ENCODE measurements around the gene SARNP.

The SARNP gene

GRCh38 chr12:55748230-55748993 is 69.1 kb downstream of the SARNP start:
- Histone ChIP-seq H3K4me3 (no peak overlapping the region), H3K27ac (no peak overlapping the region)
- no peak for DNase-seq (ENCODE audit: low spot score)
- TF ChIP-seq, protein P1, sequence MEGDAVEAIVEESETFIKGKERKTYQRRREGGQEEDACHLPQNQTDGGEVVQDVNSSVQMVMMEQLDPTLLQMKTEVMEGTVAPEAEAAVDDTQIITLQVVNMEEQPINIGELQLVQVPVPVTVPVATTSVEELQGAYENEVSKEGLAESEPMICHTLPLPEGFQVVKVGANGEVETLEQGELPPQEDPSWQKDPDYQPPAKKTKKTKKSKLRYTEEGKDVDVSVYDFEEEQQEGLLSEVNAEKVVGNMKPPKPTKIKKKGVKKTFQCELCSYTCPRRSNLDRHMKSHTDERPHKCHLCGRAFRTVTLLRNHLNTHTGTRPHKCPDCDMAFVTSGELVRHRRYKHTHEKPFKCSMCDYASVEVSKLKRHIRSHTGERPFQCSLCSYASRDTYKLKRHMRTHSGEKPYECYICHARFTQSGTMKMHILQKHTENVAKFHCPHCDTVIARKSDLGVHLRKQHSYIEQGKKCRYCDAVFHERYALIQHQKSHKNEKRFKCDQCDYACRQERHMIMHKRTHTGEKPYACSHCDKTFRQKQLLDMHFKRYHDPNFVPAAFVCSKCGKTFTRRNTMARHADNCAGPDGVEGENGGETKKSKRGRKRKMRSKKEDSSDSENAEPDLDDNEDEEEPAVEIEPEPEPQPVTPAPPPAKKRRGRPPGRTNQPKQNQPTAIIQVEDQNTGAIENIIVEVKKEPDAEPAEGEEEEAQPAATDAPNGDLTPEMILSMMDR (IDR thresholded peaks at IDR 0.05): no peak

GRCh38 chr12:55746913-55747231 is 70.7 kb downstream of the SARNP start:
- TF ChIP-seq, protein P1 (IDR thresholded peaks at IDR 0.05): no peak
- DNase-seq (ENCODE audit: low spot score): no peak
- Histone ChIP-seq H3K27ac (peak overlapping the region in 1 of 2 donors; percentile 20), H3K4me3 (no peak overlapping the region)

DNA sequence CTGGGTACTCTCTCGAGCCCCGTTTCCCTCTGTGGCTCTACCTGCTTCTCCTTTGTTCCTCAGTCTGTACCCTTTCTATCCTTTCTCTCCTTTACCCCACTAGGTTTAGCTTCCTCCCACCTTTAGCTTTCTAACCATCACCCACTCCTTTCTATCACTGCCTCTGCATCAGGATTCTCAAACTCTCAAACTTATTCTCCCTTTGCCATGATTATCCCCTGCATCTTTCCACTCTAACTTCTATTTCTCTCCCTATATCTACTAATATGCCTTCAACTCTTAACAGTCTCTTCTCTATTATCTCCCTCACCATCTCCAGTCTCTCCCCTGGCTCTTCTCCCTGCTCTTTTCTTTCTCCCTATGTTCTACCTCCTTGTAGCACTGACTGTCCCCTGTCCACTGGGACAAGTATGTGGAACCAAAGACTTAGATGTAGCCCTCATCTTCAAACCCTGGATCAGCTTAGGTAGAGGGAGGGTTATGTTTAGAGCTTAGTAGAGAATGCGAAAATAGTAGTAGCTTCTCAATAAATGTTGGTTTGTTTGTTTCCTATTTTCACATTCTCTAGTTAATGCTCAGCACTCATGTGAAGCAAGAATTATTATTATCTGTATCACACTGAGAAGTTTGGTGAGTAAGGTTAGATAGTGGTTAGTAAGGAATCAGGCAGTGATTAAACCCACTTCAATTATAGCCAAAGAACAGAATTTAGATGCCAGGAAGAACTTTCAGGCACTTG is 71.2 kb downstream of the SARNP start:
- TF ChIP-seq, protein P1 (IDR thresholded peaks at IDR 0.05): no peak
- Histone ChIP-seq H3K4me3 (no peak overlapping the region), H3K27ac (peak overlapping the region; percentile 25 to 68)
- DNase-seq (ENCODE audit: low spot score): no peak

- Histone ChIP-seq H3K27ac (peak overlapping the region; percentile 25 to 68), H3K4me3 (peak overlapping the region; percentile 21)
- DNase-seq (ENCODE audit: low spot score): no peak
- TF ChIP-seq, protein P1 (IDR thresholded peaks at IDR 0.05): no peak
Measured at GRCh38 chr12:55745361-55746173, 72.0 kb downstream of the SARNP start.

DNA sequence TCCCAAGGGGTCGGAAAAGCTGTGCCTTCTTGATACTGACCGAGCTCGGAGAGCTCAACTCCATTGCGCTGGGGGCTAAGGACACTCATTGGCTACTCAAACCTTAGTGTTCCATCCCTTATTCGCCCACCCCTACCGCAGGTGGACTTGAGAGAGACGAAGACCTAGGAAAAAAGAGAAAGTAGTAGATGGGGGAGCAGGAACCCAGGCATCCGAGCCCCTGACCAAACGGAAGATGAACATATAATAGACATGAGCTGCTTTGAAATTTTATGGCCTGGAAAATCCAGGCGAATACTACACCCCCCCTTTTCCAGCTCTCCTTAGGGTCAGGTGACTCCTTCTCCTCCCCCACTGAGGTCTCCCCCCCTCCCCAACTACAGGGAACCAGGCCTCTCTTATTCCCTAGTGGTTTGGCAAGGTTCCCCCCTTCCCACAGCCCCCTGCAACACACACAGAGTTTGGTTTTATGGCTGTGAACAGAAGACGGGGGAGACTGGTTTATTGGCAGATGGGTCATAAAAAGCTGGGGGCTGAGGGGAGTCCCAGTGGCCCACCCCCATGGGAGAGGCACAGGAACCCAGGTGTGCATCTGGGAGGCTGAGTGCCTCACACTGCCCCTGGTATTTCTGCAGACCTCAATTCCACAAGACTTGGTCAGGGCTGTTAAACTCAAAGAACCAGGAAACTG is 73.0 kb downstream of the SARNP start:
- peak overlapping the region; percentile 81 for H3K4me3 ChIP-seq
- DNase-seq (ENCODE audit: low spot score): no peak
- peak overlapping the region in 1 of 2 donors; percentile 94 for H3K27ac ChIP-seq
- TF ChIP-seq, protein P1 (IDR thresholded peaks at IDR 0.05): no peak

GRCh38 chr12:55743406-55744339 is 73.9 kb downstream of the SARNP start:
- H3K27ac ChIP-seq: peak overlapping the region; percentile 19 to 94
- no peak for DNase-seq (ENCODE audit: low spot score)
- peak overlapping the region; percentile 81 for H3K4me3 ChIP-seq
- TF ChIP-seq, protein P1 (IDR thresholded peaks at IDR 0.05): no peak

Measured in coronary artery (tissue), 2 donors.